ENCODE measurements around the gene FOXC2.

Gene FOXC2

GRCh38 chr16:86556576-86556975 is 10.1 kb upstream of the FOXC2 start:
- DNase-seq (ENCODE audit: low read depth in 2 of 2) = no peak

- DNase-seq (ENCODE audit: low read depth in 2 of 2) = no peak
These were observed 9.0 kb upstream of the FOXC2 start for GRCh38 chr16:86557587-86557986.

- no peak for DNase-seq (ENCODE audit: low read depth in 2 of 2)
These were observed 8.1 kb upstream of the FOXC2 start for GRCh38 chr16:86558355-86559193.

- no peak for DNase-seq (ENCODE audit: low read depth in 2 of 2)
These were observed 6.8 kb upstream of the FOXC2 start for GRCh38 chr16:86559802-86560305.

- DNase-seq (ENCODE audit: low read depth in 2 of 2) = no peak
These were observed 4.3 kb upstream of the FOXC2 start for GRCh38 chr16:86562356-86562755.

- peak; percentile 54 to 76 for DNase-seq (ENCODE audit: low read depth in 2 of 2)
These were observed 2.9 kb upstream of the FOXC2 start for GRCh38 chr16:86563469-86564345.

- DNase-seq (ENCODE audit: low read depth in 2 of 2) = no peak
These were observed 1.4 kb upstream of the FOXC2 start for GRCh38 chr16:86565181-86565631.

GRCh38 chr16:86565644-86566511 is 751 bp upstream of the FOXC2 start:
- DNase-seq (ENCODE audit: low read depth in 2 of 2) = no peak

GRCh38 chr16:86566966-86567700 is 504 bp downstream of the FOXC2 start:
- no peak for DNase-seq (ENCODE audit: low read depth in 2 of 2)

GRCh38 chr16:86567701-86568581 is 1.3 kb downstream of the FOXC2 start:
- no peak for DNase-seq (ENCODE audit: low read depth in 2 of 2)

GRCh38 chr16:86568677-86569623 is 2.3 kb downstream of the FOXC2 start:
- no peak for DNase-seq (ENCODE audit: low read depth in 2 of 2)

- no peak for DNase-seq (ENCODE audit: low read depth in 2 of 2)
These were observed 3.2 kb downstream of the FOXC2 start for GRCh38 chr16:86569701-86570447.

- no peak for DNase-seq (ENCODE audit: low read depth in 2 of 2)
These were observed 4.2 kb downstream of the FOXC2 start for GRCh38 chr16:86570558-86571529.

GRCh38 chr16:86571530-86571915 is 4.9 kb downstream of the FOXC2 start:
- no peak for DNase-seq (ENCODE audit: low read depth in 2 of 2)

- DNase-seq (ENCODE audit: low read depth in 2 of 2) = no peak
These were observed 5.5 kb downstream of the FOXC2 start for GRCh38 chr16:86572041-86572521.

GRCh38 chr16:86572606-86573005 is 6.0 kb downstream of the FOXC2 start:
- no peak for DNase-seq (ENCODE audit: low read depth in 2 of 2)

- no peak for DNase-seq (ENCODE audit: low read depth in 2 of 2)
These were observed 6.6 kb downstream of the FOXC2 start for GRCh38 chr16:86573215-86573614.

All from stimulated activated CD4-positive, alpha-beta T cell treated with anti-CD3 and anti-CD28 coated beads, Interleukin-1b, Interleukin-23, amount 100 ng/mL, for 1 hour (primary cell).